Activated T-cell treated with anti-CD3 and anti-CD28 coated beads, Interleukin-2, amount 50 U/mL, for 4 hours (primary cell): ENCODE results near the gene MOCS3. TPM values are rescaled to one million over a fixed set of nuclear protein-coding genes. Genes with fewer than 3 reads are reported as not detected.

Experiments
- ATAC-seq, 2 donors: fragments of 200-7000 bp; cut with Tn5 transposase; one replicate each; pipeline ENCODE4 v1.10.0; 2021
- DNase-seq: peaks from one replicate; pipeline ENCODE4 v3.0.0-alpha.2; 2020
- H3K27me3 Mint-ChIP-seq: one replicate; pipeline ENCODE4 v1.8.0; 2021; ENCODE audit warnings: low read depth, mixed read lengths
- H3K36me3 Mint-ChIP-seq: one replicate; pipeline ENCODE4 v1.8.0; 2022; ENCODE audit warnings: mixed read lengths; ENCODE audit not compliant: insufficient read depth
- H3K4me1 Mint-ChIP-seq: one replicate; pipeline ENCODE4 v1.8.0; 2021; ENCODE audit warnings: low read depth, mixed read lengths
- H3K4me3 Mint-ChIP-seq: one replicate; pipeline ENCODE4 v1.8.0; 2021; ENCODE audit warnings: mild to moderate bottlenecking, moderate library complexity, mixed read lengths
- H3K9me3 Mint-ChIP-seq: one replicate; pipeline ENCODE4 v1.8.0; 2021; ENCODE audit warnings: mixed read lengths
- total RNA-seq, 3 donors: library from RNA; stranded (reverse); gene quantifications; one replicate each; pipeline ENCODE4 v1.2.1, GENCODE V29; 2021

MOCS3 gene
- total RNA-seq, 3 donors from 2014 or later = 8.7 to 10.3 (median 10.3) TPM

GRCh38 chr20:50982363-50982762, 23.7 kb downstream of the MOCS3 start:
- H3K4me1 Mint-ChIP-seq = peaks cover 16% of the 10 kb centered on the region
- H3K36me3 Mint-ChIP-seq = no peaks in the 10 kb centered on the region
- no peak overlapping the region for H3K4me3 Mint-ChIP-seq
- H3K9me3 Mint-ChIP-seq = no peaks in the 10 kb centered on the region
- ATAC-seq (no peak), DNase-seq (no peak)
- peaks cover 38% of the 10 kb centered on the region for H3K27me3 Mint-ChIP-seq

- H3K27me3 Mint-ChIP-seq = peaks cover 41% of the 10 kb centered on the region
Observed at GRCh38 chr20:50983321-50983720, 24.7 kb downstream of the MOCS3 start.

GRCh38 chr20:50987493-50988210, 29.0 kb downstream of the MOCS3 start:
- Mint-ChIP-seq H3K4me1 (no peaks in the 10 kb centered on the region), H3K4me3 (no peak overlapping the region), H3K9me3 (no peaks in the 10 kb centered on the region), H3K27me3 (peaks cover 25% of the 10 kb centered on the region), H3K36me3 (no peaks in the 10 kb centered on the region)
- peak; percentile 90 to 97 for ATAC-seq
- peak; percentile 52 for DNase-seq

More at GRCh38 chr20:50983321-50983720, 24.7 kb downstream of the MOCS3 start:
- H3K4me1 Mint-ChIP-seq = peaks cover 16% of the 10 kb centered on the region
- no peaks in the 10 kb centered on the region for H3K9me3 Mint-ChIP-seq
- H3K4me3 Mint-ChIP-seq = no peak overlapping the region
- H3K36me3 Mint-ChIP-seq = no peaks in the 10 kb centered on the region
- DNase-seq (no peak), ATAC-seq (no peak)

GRCh38 chr20:50991076-50991475, 32.5 kb downstream of the MOCS3 start:
- no peaks in the 10 kb centered on the region for H3K4me1 Mint-ChIP-seq
- no peak for DNase-seq

GRCh38 chr20:50992336-50992732, 33.7 kb downstream of the MOCS3 start:
- Mint-ChIP-seq H3K9me3 (no peaks in the 10 kb centered on the region), H3K4me1 (no peaks in the 10 kb centered on the region), H3K4me3 (no peak overlapping the region), H3K27me3 (peaks cover 3% of the 10 kb centered on the region), H3K36me3 (no peaks in the 10 kb centered on the region)
- DNase-seq = no peak
- ATAC-seq = no peak

More at GRCh38 chr20:50991076-50991475, 32.5 kb downstream of the MOCS3 start:
- Mint-ChIP-seq H3K4me3 (no peak overlapping the region), H3K36me3 (no peaks in the 10 kb centered on the region), H3K27me3 (peaks cover 13% of the 10 kb centered on the region), H3K9me3 (no peaks in the 10 kb centered on the region)
- ATAC-seq = no peak

- no peak for DNase-seq
- ATAC-seq = peak; percentile 98 to 100
- Mint-ChIP-seq H3K27me3 (no peaks in the 10 kb centered on the region), H3K9me3 (no peaks in the 10 kb centered on the region), H3K4me3 (no peak overlapping the region), H3K4me1 (no peaks in the 10 kb centered on the region), H3K36me3 (no peaks in the 10 kb centered on the region)
Observed at GRCh38 chr20:50992733-50993457, 34.3 kb downstream of the MOCS3 start.

- no peaks in the 10 kb centered on the region for H3K4me1 Mint-ChIP-seq
- H3K36me3 Mint-ChIP-seq = no peaks in the 10 kb centered on the region
- no peaks in the 10 kb centered on the region for H3K9me3 Mint-ChIP-seq
- no peak overlapping the region for H3K4me3 Mint-ChIP-seq
- peaks cover 7% of the 10 kb centered on the region for H3K27me3 Mint-ChIP-seq
- ATAC-seq (no peak), DNase-seq (no peak)
Observed at GRCh38 chr20:50993876-50994275, 35.3 kb downstream of the MOCS3 start.

GRCh38 chr20:50995506-50995905, 36.9 kb downstream of the MOCS3 start:
- Mint-ChIP-seq H3K9me3 (no peaks in the 10 kb centered on the region), H3K4me3 (no peak overlapping the region), H3K36me3 (no peaks in the 10 kb centered on the region), H3K4me1 (no peaks in the 10 kb centered on the region), H3K27me3 (peaks cover 19% of the 10 kb centered on the region)
- DNase-seq = no peak
- ATAC-seq = no peak

- no peak overlapping the region for H3K4me3 Mint-ChIP-seq
- H3K9me3 Mint-ChIP-seq = no peaks in the 10 kb centered on the region
- peaks cover 26% of the 10 kb centered on the region for H3K27me3 Mint-ChIP-seq
Observed at GRCh38 chr20:50996901-50997865, 38.6 kb downstream of the MOCS3 start.

GRCh38 chr20:50999355-50999754, 40.7 kb downstream of the MOCS3 start:
- H3K9me3 Mint-ChIP-seq = no peaks in the 10 kb centered on the region
- H3K27me3 Mint-ChIP-seq = peaks cover 33% of the 10 kb centered on the region
- DNase-seq = no peak
- no peak for ATAC-seq
- H3K36me3 Mint-ChIP-seq = no peaks in the 10 kb centered on the region
- H3K4me1 Mint-ChIP-seq = no peaks in the 10 kb centered on the region
- H3K4me3 Mint-ChIP-seq = no peak overlapping the region

More at GRCh38 chr20:50996901-50997865, 38.6 kb downstream of the MOCS3 start:
- H3K4me1 Mint-ChIP-seq = no peaks in the 10 kb centered on the region
- DNase-seq = no peak
- no peak for ATAC-seq
- H3K36me3 Mint-ChIP-seq = no peaks in the 10 kb centered on the region

- no peak overlapping the region for H3K4me3 Mint-ChIP-seq
- ATAC-seq = peak in 1 of 2 donors; percentile 72
- H3K27me3 Mint-ChIP-seq = peaks cover 40% of the 10 kb centered on the region
- no peaks in the 10 kb centered on the region for H3K36me3 Mint-ChIP-seq
- H3K9me3 Mint-ChIP-seq = no peaks in the 10 kb centered on the region
- H3K4me1 Mint-ChIP-seq = no peaks in the 10 kb centered on the region
- DNase-seq = no peak
Observed at GRCh38 chr20:51001430-51002265, 43.0 kb downstream of the MOCS3 start.

GRCh38 chr20:51002633-51003032, 44.0 kb downstream of the MOCS3 start:
- Mint-ChIP-seq H3K4me1 (no peaks in the 10 kb centered on the region), H3K27me3 (peaks cover 40% of the 10 kb centered on the region), H3K9me3 (no peaks in the 10 kb centered on the region), H3K4me3 (no peak overlapping the region), H3K36me3 (no peaks in the 10 kb centered on the region)
- no peak for DNase-seq
- no peak for ATAC-seq

GRCh38 chr20:51003753-51004152, 45.1 kb downstream of the MOCS3 start:
- Mint-ChIP-seq H3K9me3 (no peaks in the 10 kb centered on the region), H3K4me3 (no peak overlapping the region), H3K4me1 (no peaks in the 10 kb centered on the region), H3K36me3 (no peaks in the 10 kb centered on the region), H3K27me3 (peaks cover 34% of the 10 kb centered on the region)
- ATAC-seq = no peak
- DNase-seq = no peak
